HG02798 (cell line): ENCODE results near the gene RBFOX1.

Source experiments
- ATAC-seq: cut with Tn5 transposase; IDR thresholded peaks from one replicate; pipeline ENCODE4 v1.9.1; 2021; ENCODE audit warnings: mild to moderate bottlenecking; ENCODE audit not compliant: unreplicated experiment, poor library complexity

Gene RBFOX1

DNA sequence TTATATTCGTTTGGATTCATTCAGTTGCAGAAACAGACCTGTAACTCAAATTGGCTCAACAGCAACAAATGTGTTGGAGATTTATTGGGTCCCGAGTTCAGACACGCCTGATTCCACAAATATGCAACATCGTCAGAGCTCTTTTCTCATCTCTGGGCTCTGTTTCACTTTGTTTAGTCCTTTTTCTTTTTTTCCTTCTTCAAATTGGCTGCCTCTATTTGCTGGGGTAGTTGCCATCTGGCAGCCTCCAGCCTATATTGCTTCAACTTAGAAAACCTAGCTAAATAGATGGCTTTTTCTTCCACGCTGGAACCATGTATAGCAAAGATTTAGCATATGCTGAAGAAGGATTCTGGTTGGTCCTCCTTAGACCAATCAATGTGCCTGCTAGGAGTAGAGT lies 398.5 kb downstream of the RBFOX1 start:
- ATAC-seq: no peak

DNA sequence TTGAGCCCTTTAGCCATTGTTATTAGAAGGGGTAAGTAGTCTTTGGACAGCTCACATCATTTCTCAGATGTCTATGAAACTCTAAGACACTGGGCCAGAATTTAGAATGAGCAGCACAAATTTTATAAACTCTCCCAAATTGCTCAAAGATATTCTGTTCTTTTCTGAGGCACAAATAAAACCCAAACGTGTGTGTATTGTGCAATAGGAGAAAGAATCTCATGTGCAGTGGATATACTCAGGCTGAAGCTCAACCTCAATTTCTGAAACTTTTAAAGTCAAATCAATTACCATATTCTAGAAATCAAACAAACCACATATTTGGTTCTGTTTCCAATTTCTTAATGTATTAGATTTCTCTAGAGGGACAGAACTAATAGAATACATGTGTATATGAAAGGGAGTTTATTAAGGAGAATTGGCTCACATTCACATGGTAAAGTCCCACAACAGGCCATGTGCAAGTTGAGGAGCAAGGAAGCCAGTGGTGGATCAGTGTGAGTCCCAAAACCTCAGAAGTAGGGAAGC lies 403.6 kb downstream of the RBFOX1 start:
- no peak for ATAC-seq

DNA sequence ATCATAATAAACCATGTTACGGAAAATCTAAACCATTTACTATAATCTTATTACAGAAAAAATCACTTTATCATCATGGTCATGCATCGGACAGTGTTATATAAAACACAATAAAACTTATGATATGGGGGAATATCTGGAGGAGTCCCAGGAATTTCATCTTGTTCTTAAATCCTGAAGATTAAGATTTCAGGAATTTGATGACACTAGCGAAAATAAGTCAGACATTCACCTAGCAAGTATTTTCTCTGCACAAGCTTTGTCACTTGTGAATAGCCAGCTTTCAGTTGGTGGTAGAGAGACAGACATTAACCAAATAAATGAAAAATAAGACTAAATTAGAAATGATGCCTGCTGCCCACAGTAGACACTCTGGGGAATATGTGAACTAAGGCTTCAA lies 410.0 kb downstream of the RBFOX1 start:
- no peak for ATAC-seq

DNA sequence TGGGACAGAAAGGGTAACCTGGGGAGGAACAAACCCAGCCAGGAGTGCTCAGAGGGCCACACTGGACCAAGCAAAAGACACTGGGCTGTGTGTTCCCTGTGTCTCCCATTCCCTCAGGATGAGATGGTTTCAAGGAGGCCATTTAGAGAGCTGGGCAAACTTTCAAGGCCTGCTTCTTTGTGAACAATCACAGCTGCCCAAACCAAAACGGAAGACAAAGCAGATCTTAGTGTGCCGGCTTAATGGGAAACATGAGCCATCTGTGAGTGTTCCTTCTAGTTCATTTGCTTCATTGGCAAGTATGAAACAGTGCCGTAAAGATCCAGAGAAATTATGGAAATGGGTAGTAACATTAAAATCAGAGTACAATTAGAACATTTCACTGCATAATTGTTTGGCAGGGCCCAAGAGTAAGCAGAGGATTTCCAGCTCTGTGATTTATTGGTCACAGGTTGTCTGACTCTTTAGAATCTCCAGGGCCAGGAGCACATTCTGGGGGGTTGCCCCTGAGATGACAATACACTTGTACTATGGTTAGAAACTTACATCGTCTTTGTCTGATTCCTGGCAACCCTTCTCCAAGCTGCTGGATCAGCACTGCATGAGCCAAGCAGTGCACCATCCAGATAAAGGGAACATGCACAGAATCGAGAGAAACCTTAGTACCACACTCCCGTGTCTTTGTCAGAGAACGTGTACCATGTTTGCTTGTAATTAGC lies 412.1 kb downstream of the RBFOX1 start:
- ATAC-seq: no peak

DNA sequence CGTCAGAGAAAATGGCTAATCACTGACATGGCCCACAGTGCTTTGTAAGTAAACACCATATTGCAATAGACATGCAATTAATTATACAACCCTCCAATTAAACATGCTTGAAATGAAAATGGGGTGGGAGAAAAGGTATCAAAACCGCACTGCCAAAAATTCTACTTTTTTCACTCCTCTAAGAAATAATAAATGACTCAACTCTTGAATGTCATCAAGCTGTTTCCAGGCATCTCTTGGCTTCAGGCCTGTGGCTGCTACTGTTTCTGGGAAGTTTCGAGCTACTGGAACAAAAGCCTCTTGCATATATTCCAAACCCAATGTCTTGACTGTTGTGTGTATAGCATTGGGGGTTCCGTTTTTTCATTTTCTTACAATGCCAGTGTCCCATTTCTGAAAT lies 412.6 kb downstream of the RBFOX1 start:
- ATAC-seq: no peak

DNA sequence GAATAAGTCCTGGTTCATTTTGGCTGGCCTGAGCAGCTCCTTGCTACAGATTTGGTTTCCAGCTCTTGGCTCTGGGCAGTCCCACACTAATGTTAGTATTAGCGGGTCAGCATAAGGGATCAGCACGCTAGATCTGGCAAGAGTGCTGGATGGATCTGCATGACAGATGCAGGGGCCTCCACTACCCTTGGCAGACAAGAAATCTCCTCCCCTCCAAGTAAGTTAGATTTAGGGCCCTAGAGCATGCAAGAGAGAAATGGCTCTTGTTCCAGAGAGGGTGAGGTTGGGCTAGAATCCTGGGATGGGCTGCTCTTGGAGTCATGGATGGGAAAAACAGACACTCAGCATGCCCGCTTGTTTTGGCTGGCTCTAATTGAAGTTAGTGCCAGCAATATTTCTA lies 414.3 kb downstream of the RBFOX1 start:
- no peak for ATAC-seq

DNA sequence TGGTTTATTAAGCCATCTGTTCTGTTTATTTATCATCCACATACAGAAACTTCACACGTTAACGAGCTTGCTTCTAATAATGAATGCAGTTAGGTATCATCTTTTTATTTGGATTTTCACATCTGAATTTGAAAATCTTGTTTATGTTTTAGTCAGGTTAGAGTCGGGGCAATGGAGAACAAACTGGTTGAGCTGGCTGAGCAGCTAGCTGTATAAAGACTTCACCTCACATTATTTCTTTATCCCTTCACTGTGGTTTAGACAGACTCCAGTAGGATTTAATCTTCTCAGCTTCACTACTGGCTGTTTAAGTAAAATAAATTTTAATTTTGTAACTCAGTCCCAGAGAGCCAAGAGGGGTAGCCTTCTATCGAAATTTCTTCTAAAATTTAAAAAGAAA lies 415.9 kb downstream of the RBFOX1 start:
- no peak for ATAC-seq

DNA sequence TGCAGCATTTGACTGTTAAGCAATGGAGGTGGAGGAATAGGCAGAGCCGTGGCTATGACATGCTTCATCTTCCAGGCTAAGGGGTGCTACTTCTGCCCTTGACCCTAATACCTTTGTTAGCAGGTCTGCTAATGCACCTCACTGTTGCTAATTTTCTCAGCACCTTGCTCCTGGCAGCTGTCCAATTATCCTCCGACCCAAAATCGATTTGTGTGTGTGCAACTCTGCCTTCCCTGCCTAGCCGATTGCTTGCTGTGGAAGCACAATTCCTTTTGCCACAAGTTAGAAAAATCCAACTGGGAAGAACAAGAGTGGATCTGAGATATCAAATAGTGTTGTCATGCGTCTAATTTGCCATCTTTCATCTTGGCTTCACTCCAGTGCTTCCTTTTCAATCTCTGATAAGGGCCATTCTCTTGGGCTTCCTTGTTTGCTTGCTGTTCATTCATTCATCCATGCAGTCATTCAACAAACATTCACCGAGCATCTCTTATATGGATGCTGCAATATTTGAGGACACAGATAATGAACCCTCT lies 422.8 kb downstream of the RBFOX1 start:
- ATAC-seq: no peak
